Smooth muscle cell (in vitro differentiated cells): ENCODE results near the gene TSPAN2. TPM values are rescaled to one million over a fixed set of nuclear protein-coding genes. Genes with fewer than 3 reads are reported as not detected.

Experiments
- DNase-seq: peaks from one replicate; lab custom pipeline; 2025; ENCODE audit not compliant: unreplicated experiment; lab: John Stamatoyannopoulos, UW
- H2AFZ ChIP-seq: fragments of 200-600 bp; sonication (generic); 2 replicates; pipeline ENCODE4 v1.6.0; 2016; ENCODE audit warnings: antibody characterized with exemption, low read depth, mild to moderate bottlenecking
- H3F3A ChIP-seq: fragments of 200-600 bp; sonication (generic); 2 replicates; pipeline ENCODE4 v1.6.0; 2017; ENCODE audit warnings: antibody characterized with exemption, low read depth
- H3K27ac ChIP-seq: fragments of 200-600 bp; sonication (generic); 2 replicates; pipeline ENCODE4 v1.5.1; 2016; ENCODE audit warnings: low read depth, mild to moderate bottlenecking
- H3K27me3 ChIP-seq: fragments of 200-600 bp; sonication (generic); 2 replicates; pipeline ENCODE4 v1.6.1; 2016; ENCODE audit warnings: low read depth, mild to moderate bottlenecking
- H3K36me3 ChIP-seq: fragments of 200-600 bp; sonication (generic); 2 replicates; pipeline ENCODE4 v1.5.1; 2016; ENCODE audit warnings: low read depth
- H3K4me1 ChIP-seq: fragments of 200-600 bp; sonication (generic); 2 replicates; pipeline ENCODE4 v1.5.1; 2016; ENCODE audit warnings: low read depth
- H3K4me2 ChIP-seq: fragments of 200-600 bp; sonication (generic); 2 replicates; pipeline ENCODE4 v1.6.0; 2016; ENCODE audit warnings: mild to moderate bottlenecking
- H3K4me3 ChIP-seq: fragments of 200-600 bp; sonication (generic); 2 replicates; pipeline ENCODE4 v1.5.1; 2016; ENCODE audit warnings: mild to moderate bottlenecking
- H3K79me2 ChIP-seq: fragments of 200-600 bp; sonication (generic); 2 replicates; pipeline ENCODE4 v1.6.0; 2016; ENCODE audit warnings: low read depth, mild to moderate bottlenecking
- H3K9ac ChIP-seq: fragments of 200-600 bp; sonication (generic); 2 replicates; pipeline ENCODE4 v1.6.0; 2016; ENCODE audit warnings: low read depth
- H3K9me3 ChIP-seq: fragments of 200-600 bp; sonication (generic); replicated peaks from 2 replicates; pipeline ENCODE4 v1.5.1; 2016; ENCODE audit warnings: low read depth
- H4K20me1 ChIP-seq: fragments of 200-600 bp; sonication (generic); 2 replicates; pipeline ENCODE4 v1.6.0; 2016; ENCODE audit warnings: low read depth
- WGBS: methylation state at CpG from one replicate; pipeline ENCODE4 v1.1.7; 2016; ENCODE audit warnings: low lambda C conversion rate; 5-methylcytosine and 5-hydroxymethylcytosine counted together
- polyA plus RNA-seq: library from polyadenylated mRNA; unstranded; fragments of >200 nt; fragmentation: Nextera tagmentation; extraction: Ambion mirVana; gene quantifications from 2 replicates; pipeline ENCODE4 v1.2.1, GENCODE V29; 2016
- total RNA-seq: library from RNA; depleted of rRNA; stranded (reverse); fragments of >200 nt; gene quantifications from 2 replicates; pipeline ENCODE4 v1.2.3, GENCODE V29; 2014
- TF ChIP-seq, protein P1 (sequence below): fragments of 200-600 bp; sonication (generic); IDR thresholded peaks from 2 replicates; pipeline ENCODE4 v1.5.1; 2017; ENCODE audit warnings: borderline replicate concordance, mild to moderate bottlenecking, antibody characterized with exemption; ENCODE audit not compliant: insufficient read depth, poor library complexity, severe bottlenecking

Gene TSPAN2
- total and polyA plus RNA-seq, 2 experiments from 2014 or later = 13.8 to 17.4 TPM

GRCh38 chr1:115120296-115120695 lies 31.0 kb upstream of the TSPAN2 start:
- DNase-seq = no peak
- Histone ChIP-seq H3F3A (peaks cover 5% of the 10 kb centered on the region), H3K9ac (no peak overlapping the region), H3K4me3 (no peak overlapping the region), H3K79me2 (no peaks in the 10 kb centered on the region), H3K9me3 (peaks cover 6% of the 10 kb centered on the region), H2AFZ (no peak overlapping the region), H3K4me2 (no peak overlapping the region), H3K27me3 (no peaks in the 10 kb centered on the region), H3K4me1 (no peaks in the 10 kb centered on the region), H3K27ac (no peak overlapping the region), H3K36me3 (no peaks in the 10 kb centered on the region), H4K20me1 (no peaks in the 10 kb centered on the region)
- TF ChIP-seq, protein P1, sequence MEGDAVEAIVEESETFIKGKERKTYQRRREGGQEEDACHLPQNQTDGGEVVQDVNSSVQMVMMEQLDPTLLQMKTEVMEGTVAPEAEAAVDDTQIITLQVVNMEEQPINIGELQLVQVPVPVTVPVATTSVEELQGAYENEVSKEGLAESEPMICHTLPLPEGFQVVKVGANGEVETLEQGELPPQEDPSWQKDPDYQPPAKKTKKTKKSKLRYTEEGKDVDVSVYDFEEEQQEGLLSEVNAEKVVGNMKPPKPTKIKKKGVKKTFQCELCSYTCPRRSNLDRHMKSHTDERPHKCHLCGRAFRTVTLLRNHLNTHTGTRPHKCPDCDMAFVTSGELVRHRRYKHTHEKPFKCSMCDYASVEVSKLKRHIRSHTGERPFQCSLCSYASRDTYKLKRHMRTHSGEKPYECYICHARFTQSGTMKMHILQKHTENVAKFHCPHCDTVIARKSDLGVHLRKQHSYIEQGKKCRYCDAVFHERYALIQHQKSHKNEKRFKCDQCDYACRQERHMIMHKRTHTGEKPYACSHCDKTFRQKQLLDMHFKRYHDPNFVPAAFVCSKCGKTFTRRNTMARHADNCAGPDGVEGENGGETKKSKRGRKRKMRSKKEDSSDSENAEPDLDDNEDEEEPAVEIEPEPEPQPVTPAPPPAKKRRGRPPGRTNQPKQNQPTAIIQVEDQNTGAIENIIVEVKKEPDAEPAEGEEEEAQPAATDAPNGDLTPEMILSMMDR = no peak
- 91% methylated on average over 2 of the region's 2 CpGs for WGBS

GRCh38 chr1:115118611-115119010 lies 29.3 kb upstream of the TSPAN2 start:
- Histone ChIP-seq H3K27me3 (no peaks in the 10 kb centered on the region), H3K36me3 (no peaks in the 10 kb centered on the region), H3K79me2 (no peaks in the 10 kb centered on the region), H4K20me1 (no peaks in the 10 kb centered on the region), H3K9ac (no peak overlapping the region), H3K27ac (no peak overlapping the region), H3K4me3 (no peak overlapping the region), H3K9me3 (peaks cover 6% of the 10 kb centered on the region), H2AFZ (no peak overlapping the region), H3K4me2 (no peak overlapping the region), H3K4me1 (no peaks in the 10 kb centered on the region), H3F3A (peaks cover 5% of the 10 kb centered on the region)
- DNase-seq = no peak
- TF ChIP-seq, protein P1 = no peak
- 80% methylated on average over 4 of the region's 4 CpGs for WGBS

DNA sequence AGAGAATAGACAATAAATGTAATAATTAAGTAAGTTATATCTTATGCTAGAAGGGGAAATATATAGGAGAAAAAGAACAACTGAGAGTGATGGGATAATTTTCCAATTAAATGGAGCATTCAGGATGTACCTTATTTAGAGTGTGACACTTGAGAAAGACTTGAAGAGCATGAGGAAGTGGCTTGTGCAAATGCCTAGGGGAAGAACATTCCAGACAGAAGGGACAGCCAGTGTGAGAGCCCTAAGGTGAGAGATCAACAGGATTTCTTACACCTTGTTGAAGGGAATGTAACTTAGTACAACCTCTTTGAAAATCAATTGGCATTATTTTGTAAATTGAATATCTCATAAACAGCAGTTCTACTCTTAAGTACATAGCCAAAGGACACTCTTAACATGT lies 28.8 kb upstream of the TSPAN2 start:
- H4K20me1 ChIP-seq = no peaks in the 10 kb centered on the region
- H3K4me2 ChIP-seq = no peak overlapping the region
- H3K36me3 ChIP-seq = no peaks in the 10 kb centered on the region
- peaks cover 3% of the 10 kb centered on the region for H3F3A ChIP-seq
- no peaks in the 10 kb centered on the region for H3K4me1 ChIP-seq
- H3K27ac ChIP-seq = peak overlapping the region; percentile 4
- H3K9me3 ChIP-seq = peaks cover 3% of the 10 kb centered on the region
- no peak overlapping the region for H3K4me3 ChIP-seq
- H3K27me3 ChIP-seq = no peaks in the 10 kb centered on the region
- no peak overlapping the region for H3K9ac ChIP-seq
- H2AFZ ChIP-seq = no peak overlapping the region
- no peak for DNase-seq
- TF ChIP-seq, protein P1 = no peak
- H3K79me2 ChIP-seq = no peaks in the 10 kb centered on the region

DNA sequence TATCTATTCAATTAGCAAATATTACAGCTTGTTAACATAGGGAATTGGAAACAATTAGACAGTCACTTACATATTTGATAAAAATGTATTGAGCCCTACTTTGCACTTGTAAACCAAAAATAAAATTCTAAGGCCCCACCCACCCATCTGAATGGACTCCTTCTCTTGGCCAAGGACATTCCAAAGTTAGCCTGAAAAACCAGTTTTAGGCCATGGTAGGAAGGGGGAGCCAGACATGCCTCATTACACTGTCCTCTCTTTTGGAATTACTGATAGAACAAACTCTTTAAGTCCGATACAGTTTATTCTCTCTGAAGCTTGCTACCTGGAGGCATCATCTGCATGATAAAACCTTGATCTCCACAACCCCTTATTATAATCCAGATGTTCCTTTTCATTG lies 28.0 kb upstream of the TSPAN2 start:
- WGBS = 82% methylated on average over 1 of the region's 1 CpG
- no peaks in the 10 kb centered on the region for H4K20me1 ChIP-seq
- H3K4me1 ChIP-seq = no peaks in the 10 kb centered on the region
- H3K4me3 ChIP-seq = no peak overlapping the region
- no peaks in the 10 kb centered on the region for H3F3A ChIP-seq
- H3K4me2 ChIP-seq = no peak overlapping the region
- peak overlapping the region; percentile 4 for H3K27ac ChIP-seq
- H3K9me3 ChIP-seq = peaks cover 3% of the 10 kb centered on the region
- no peak overlapping the region for H2AFZ ChIP-seq
- no peaks in the 10 kb centered on the region for H3K27me3 ChIP-seq
- no peaks in the 10 kb centered on the region for H3K79me2 ChIP-seq
- H3K9ac ChIP-seq = no peak overlapping the region
- no peak for DNase-seq
- TF ChIP-seq, protein P1 = no peak
- H3K36me3 ChIP-seq = no peaks in the 10 kb centered on the region
